MG63 (cell line): Measurements from ENCODE around the gene NSMF. TPM values are rescaled to one million over a fixed set of nuclear protein-coding genes. Genes with fewer than 3 reads are reported as not detected.
A peak's percentile ranks its signal among the peaks of the same experiment; 100 is the strongest.

Experiments
- DNase-seq: peaks from one replicate; pipeline ENCODE4 v3.0.0-alpha.2; 2020
- H3K27me3 ChIP-seq: fragments of 250-450 bp; sonication (Bioruptor Pico); 2 replicates; pipeline ENCODE4 v1.5.1; 2020; ENCODE audit warnings: mild to moderate bottlenecking, moderate library complexity
- H3K36me3 ChIP-seq: fragments of 250-450 bp; sonication (Bioruptor Pico); 2 replicates; pipeline ENCODE4 v1.5.1; 2020; ENCODE audit warnings: mild to moderate bottlenecking, moderate library complexity
- H3K4me3 ChIP-seq: fragments of 250-450 bp; sonication (Bioruptor Pico); 2 replicates; pipeline ENCODE4 v1.5.1; 2020; ENCODE audit warnings: mild to moderate bottlenecking, moderate library complexity
- H3K9me3 ChIP-seq: fragments of 250-450 bp; sonication (Bioruptor Pico); 2 replicates; pipeline ENCODE4 v1.5.1; 2020; ENCODE audit warnings: mild to moderate bottlenecking, moderate library complexity
- total RNA-seq: library from RNA; depleted of rRNA; stranded (reverse); fragments of >200 nt; shearing (Covaris generic); gene quantifications from 2 replicates; pipeline ENCODE4 v1.2.3, GENCODE V29; 2014; ENCODE audit warnings: low replicate concordance

NSMF gene
- total RNA-seq, 1 experiment from 2014 or later = 29.1 TPM

DNA sequence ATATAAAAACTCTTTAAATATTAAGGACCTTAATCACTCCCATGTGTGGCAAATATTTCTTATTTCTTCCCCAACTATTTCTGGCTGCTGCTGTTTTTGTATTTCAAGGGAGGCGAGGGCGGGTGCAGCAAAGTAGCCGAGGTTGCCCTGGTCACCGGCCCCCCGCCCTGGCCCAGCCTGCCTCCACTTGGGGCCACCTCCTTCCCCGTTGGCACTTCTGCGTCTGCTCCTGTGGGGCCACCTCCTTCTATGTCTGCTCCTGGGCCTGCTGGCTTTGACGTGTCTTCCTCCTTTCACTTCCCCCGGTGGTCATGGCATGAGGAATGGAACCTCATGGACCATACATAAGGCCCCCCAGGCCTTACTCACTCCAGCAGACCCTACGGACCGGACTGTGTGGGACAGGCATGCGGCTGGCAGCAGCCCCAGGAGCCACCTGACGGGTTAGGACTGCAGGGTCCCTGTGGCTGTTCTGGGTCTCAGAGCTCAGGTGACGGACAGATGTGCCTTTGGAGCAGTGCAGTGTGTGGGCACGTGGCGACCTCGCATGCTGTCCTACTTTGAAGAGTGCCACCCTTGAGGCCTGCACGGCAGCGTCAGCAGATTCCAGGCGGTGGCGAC is 12.2 kb downstream of the NSMF start:
- H3K4me3 ChIP-seq = no peak overlapping the region
- H3K27me3 ChIP-seq = no peaks in the 10 kb centered on the region
- no peaks in the 10 kb centered on the region for H3K36me3 ChIP-seq
- DNase-seq = no peak
- no peaks in the 10 kb centered on the region for H3K9me3 ChIP-seq

- Histone ChIP-seq H3K9me3 (no peaks in the 10 kb centered on the region), H3K36me3 (no peaks in the 10 kb centered on the region), H3K4me3 (no peak overlapping the region), H3K27me3 (no peaks in the 10 kb centered on the region)
- no peak for DNase-seq
These were observed 13.2 kb downstream of the NSMF start for GRCh38 chr9:137445930-137446431.

- Histone ChIP-seq H3K4me3 (no peak overlapping the region), H3K9me3 (no peaks in the 10 kb centered on the region), H3K27me3 (no peaks in the 10 kb centered on the region), H3K36me3 (no peaks in the 10 kb centered on the region)
- DNase-seq = peak; percentile 72
These were observed 13.8 kb downstream of the NSMF start for GRCh38 chr9:137445275-137445807.

GRCh38 chr9:137444106-137444790 is 14.9 kb downstream of the NSMF start:
- no peaks in the 10 kb centered on the region for H3K9me3 ChIP-seq
- DNase-seq = no peak
- no peaks in the 10 kb centered on the region for H3K36me3 ChIP-seq
- H3K4me3 ChIP-seq = no peak overlapping the region
- no peaks in the 10 kb centered on the region for H3K27me3 ChIP-seq

DNA sequence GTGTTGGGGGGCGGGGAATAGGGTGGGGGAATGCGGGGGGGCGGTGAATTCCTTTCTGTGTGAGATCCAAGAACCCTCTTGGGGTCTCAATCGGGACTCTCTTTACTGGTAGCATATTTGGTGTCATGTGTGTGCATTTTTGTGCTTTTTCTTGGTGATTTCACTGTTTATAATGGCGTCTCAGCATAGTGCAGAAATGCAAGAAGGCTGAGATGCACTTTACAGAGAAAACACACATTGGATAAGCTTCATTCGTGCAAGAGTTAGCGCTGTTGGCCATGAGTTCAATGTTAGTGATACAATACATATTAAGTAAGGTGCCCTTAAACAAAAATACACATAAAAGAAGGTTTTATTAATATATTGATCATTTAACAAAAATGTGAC is 17.2 kb downstream of the NSMF start:
- Histone ChIP-seq H3K36me3 (no peaks in the 10 kb centered on the region), H3K4me3 (no peak overlapping the region), H3K9me3 (no peaks in the 10 kb centered on the region), H3K27me3 (no peaks in the 10 kb centered on the region)
- no peak for DNase-seq

- Histone ChIP-seq H3K4me3 (peak within 1 kb of the TSS; percentile 44), H3K36me3 (no peaks in the 10 kb centered on the region), H3K9me3 (no peaks in the 10 kb centered on the region), H3K27me3 (no peaks in the 10 kb centered on the region)
- DNase-seq = peak; percentile 49
These were observed 17.7 kb downstream of the NSMF start, which contains the start of gene ENTPD8 for GRCh38 chr9:137441289-137441934. Gene ENTPD8 (minus strand): TSS chr9:137441357. CDS start chr9:137438285, 3,072 bp downstream.

DNA sequence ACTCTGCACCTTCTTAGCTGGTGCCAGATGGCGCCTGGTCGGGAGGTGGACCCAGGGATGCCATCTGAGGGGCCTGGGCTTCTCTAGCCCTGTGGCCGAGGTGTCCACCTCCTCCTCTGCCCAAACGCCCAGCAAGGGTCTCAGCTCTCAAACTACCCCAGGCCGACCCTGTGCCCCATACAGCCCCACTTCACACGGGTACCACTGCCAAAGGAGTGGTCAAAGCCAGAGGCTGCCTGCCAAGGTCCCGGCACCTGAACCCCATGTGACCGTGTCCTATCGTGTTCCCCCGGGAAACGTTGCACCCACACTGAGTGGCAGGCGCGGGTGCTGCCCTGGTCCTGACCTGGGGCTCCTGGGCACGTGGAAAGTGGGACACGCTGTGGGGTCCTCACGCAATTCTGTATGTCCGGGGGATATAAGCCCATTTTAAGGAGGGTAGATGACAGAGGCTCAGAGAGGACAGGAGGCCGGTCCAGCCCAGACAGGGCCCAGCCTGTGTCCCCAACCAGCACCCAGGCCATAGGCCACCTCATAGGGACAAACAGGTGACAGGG is 19.9 kb downstream of the NSMF start:
- no peaks in the 10 kb centered on the region for H3K27me3 ChIP-seq
- H3K9me3 ChIP-seq = no peaks in the 10 kb centered on the region
- DNase-seq = no peak
- H3K4me3 ChIP-seq = no peak overlapping the region
- H3K36me3 ChIP-seq = no peaks in the 10 kb centered on the region

- no peaks in the 10 kb centered on the region for H3K27me3 ChIP-seq
- no peaks in the 10 kb centered on the region for H3K36me3 ChIP-seq
- no peak overlapping the region for H3K4me3 ChIP-seq
- no peak for DNase-seq
- no peaks in the 10 kb centered on the region for H3K9me3 ChIP-seq
These were observed 20.5 kb downstream of the NSMF start for GRCh38 chr9:137438591-137439157.

- no peaks in the 10 kb centered on the region for H3K36me3 ChIP-seq
- H3K27me3 ChIP-seq = no peaks in the 10 kb centered on the region
- no peaks in the 10 kb centered on the region for H3K9me3 ChIP-seq
- H3K4me3 ChIP-seq = no peak overlapping the region
- no peak for DNase-seq
These were observed 21.2 kb downstream of the NSMF start for GRCh38 chr9:137437691-137438590.

DNA sequence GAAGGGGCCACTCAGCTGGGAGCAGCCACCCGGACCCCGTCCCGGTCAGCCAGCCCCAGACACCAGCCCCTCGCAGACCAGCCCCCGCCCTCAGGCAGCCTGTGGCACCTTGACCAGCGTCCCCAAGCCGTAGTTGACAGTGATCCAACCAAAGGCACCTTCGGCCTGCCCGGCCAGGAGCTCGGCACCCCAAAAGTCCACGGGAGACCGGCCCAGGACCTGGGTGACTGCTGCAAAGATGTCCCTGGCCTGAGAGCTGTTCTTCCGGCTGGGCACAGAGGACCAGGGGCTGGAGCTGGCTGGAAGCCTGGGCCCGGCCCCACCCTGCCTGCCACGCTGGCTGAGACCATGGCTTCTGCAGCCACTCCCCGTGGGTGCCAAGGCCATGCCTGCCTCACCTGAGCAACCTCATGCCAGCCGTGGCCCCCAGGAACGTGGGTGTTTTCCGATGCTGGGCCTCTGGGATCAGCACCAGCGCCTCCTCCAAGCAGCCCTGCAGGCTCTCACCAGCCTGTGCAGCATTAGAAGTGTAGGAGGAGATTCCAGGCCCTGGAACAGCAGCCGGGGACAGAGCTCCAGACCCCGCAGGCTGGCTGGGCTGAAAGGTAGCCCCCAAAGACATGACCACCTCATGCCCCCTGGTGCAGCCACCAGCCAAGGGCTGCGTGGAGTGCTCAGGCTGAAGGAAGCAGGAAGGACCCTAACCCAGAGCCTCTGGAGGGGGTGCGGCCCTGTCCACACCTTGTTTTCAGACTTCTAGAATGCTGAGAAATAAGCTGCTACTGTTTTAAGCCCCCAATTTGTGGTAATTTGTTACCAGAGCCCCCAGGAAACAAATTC is 22.2 kb downstream of the NSMF start:
- no peaks in the 10 kb centered on the region for H3K36me3 ChIP-seq
- no peaks in the 10 kb centered on the region for H3K9me3 ChIP-seq
- DNase-seq = no peak
- no peaks in the 10 kb centered on the region for H3K27me3 ChIP-seq
- H3K4me3 ChIP-seq = no peak overlapping the region

- no peak overlapping the region for H3K4me3 ChIP-seq
- H3K36me3 ChIP-seq = no peaks in the 10 kb centered on the region
- no peaks in the 10 kb centered on the region for H3K27me3 ChIP-seq
- H3K9me3 ChIP-seq = no peaks in the 10 kb centered on the region
- DNase-seq = peak; percentile 76
These were observed 23.0 kb downstream of the NSMF start for GRCh38 chr9:137435980-137436760.

- no peaks in the 10 kb centered on the region for H3K36me3 ChIP-seq
- H3K9me3 ChIP-seq = no peaks in the 10 kb centered on the region
- no peaks in the 10 kb centered on the region for H3K27me3 ChIP-seq
- no peak overlapping the region for H3K4me3 ChIP-seq
- DNase-seq = no peak
These were observed 23.7 kb downstream of the NSMF start for GRCh38 chr9:137435381-137435891.

DNA sequence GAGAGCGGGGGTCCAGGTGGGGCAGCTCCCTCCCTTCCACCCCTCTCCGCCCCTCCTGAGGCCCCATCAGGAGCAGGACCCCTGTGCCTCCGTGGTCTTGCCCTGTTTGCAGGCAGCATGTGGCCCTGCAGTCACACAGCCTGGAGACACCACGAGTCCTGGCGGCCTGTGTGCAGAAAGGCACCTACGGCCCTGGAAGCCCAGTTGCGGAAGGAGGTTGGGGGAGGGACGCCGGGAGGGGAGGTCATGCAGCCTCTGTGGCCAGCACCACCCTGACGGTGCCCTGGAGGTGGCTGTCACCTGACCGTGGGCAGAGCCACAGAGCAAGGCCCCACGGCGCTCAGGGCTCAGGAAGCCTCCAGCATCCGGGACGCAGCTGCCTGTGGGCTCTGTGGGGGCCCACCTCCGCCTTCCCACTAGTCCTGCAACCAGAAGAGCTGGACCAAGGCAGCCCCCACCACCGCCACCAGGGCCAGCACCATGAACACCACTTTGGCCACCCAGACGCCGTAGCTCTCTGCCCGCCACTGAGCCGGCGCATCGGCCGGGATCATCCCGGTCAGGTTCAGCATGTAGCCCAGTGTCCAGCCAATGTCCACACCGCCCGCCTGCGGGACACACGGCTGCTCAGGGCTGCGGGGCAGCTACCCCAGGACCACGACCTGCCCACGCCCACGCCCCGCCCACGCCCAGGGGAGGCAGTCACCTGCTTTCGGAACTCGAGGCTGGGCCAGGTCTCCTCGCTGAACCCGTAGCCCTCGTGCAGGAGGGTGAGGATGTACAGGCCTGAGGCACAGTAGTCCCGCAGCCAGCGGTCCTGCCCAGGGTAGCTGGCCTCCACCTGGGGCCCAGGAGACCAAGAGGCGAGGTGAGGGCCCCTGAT is 24.4 kb downstream of the NSMF start:
- DNase-seq = no peak
- Histone ChIP-seq H3K9me3 (no peaks in the 10 kb centered on the region), H3K36me3 (no peaks in the 10 kb centered on the region), H3K4me3 (no peak overlapping the region), H3K27me3 (no peaks in the 10 kb centered on the region)
